ENCODE results near the gene PRMT2. TPM values are rescaled to one million over a fixed set of nuclear protein-coding genes. Genes with fewer than 3 reads are reported as not detected.
A peak's percentile ranks its signal among the peaks of the same experiment; 100 is the strongest.

Gene PRMT2
- total RNA-seq (10 to 100 TPM; 91.7 to 99.5 TPM), polyA plus RNA-seq (ENCODE audit: insufficient read length in 6 of 6) (100 to 1,000 TPM; 129 to 153 (median 148) TPM)
- long read RNA-seq, donor 1, transcript PRMT2-203 (12 exons, 2,688 nt): minor isoform, 9 of 101 reads
- long read RNA-seq, donor 1, transcript PRMT2-204 (6 exons, 954 nt): minor isoform, 8 of 101 reads
- long read RNA-seq, donor 1, transcript PRMT2-206 (11 exons, 2,131 nt): major isoform, 18 of 101 reads
- long read RNA-seq, donor 1, partial matches to known transcripts: 62 of 101 reads
- long read RNA-seq, donor 1, other reads (novel, unspliced or antisense): 0 of 101 reads
- long read RNA-seq, donor 2, transcript PRMT2-206 (11 exons, 2,131 nt): major isoform, 13 of 62 reads
- long read RNA-seq, donor 2, partial matches to known transcripts: 39 of 62 reads
- long read RNA-seq, donor 2, other reads (novel, unspliced or antisense): 0 of 62 reads
- long read RNA-seq, donor 3, transcript PRMT2-204 (6 exons, 954 nt): minor isoform, 9 of 54 reads
- long read RNA-seq, donor 3, transcript PRMT2-203 (12 exons, 2,688 nt): minor isoform, 7 of 54 reads
- long read RNA-seq, donor 3, transcript PRMT2-206 (11 exons, 2,131 nt): major isoform, 14 of 54 reads
- long read RNA-seq, donor 3, partial matches to known transcripts: 23 of 54 reads
- long read RNA-seq, donor 3, other reads (novel, unspliced or antisense): 0 of 54 reads
- long read RNA-seq, donor 4, transcript PRMT2-204 (6 exons, 954 nt): major isoform, 19 of 70 reads
- long read RNA-seq, donor 4, transcript PRMT2-206 (11 exons, 2,131 nt): minor isoform, 9 of 70 reads
- long read RNA-seq, donor 4, transcript PRMT2-203 (12 exons, 2,688 nt): minor isoform, 5 of 70 reads
- long read RNA-seq, donor 4, partial matches to known transcripts: 26 of 70 reads
- long read RNA-seq, donor 4, other reads (novel, unspliced or antisense): 10 of 70 reads
- long read RNA-seq, donor 5, transcript PRMT2-204 (6 exons, 954 nt): minor isoform, 5 of 92 reads
- long read RNA-seq, donor 5, transcript PRMT2-206 (11 exons, 2,131 nt): major isoform, 14 of 92 reads
- long read RNA-seq, donor 5, partial matches to known transcripts: 59 of 92 reads
- long read RNA-seq, donor 5, other reads (novel, unspliced or antisense): 7 of 92 reads
- long read RNA-seq, donor 6, transcript PRMT2-203 (12 exons, 2,688 nt): minor isoform, 16 of 97 reads
- long read RNA-seq, donor 6, transcript PRMT2-206 (11 exons, 2,131 nt): major isoform, 19 of 97 reads
- long read RNA-seq, donor 6, transcript PRMT2-204 (6 exons, 954 nt): minor isoform, 6 of 97 reads
- long read RNA-seq, donor 6, partial matches to known transcripts: 53 of 97 reads
- long read RNA-seq, donor 6, other reads (novel, unspliced or antisense): 0 of 97 reads
- long read RNA-seq, donor 7, transcript PRMT2-206 (11 exons, 2,131 nt): major isoform, 8 of 32 reads
- long read RNA-seq, donor 7, partial matches to known transcripts: 20 of 32 reads
- long read RNA-seq, donor 7, other reads (novel, unspliced or antisense): 0 of 32 reads
- long read RNA-seq, donor 8, transcript PRMT2-206 (11 exons, 2,131 nt): major isoform, 13 of 37 reads
- long read RNA-seq, donor 8, partial matches to known transcripts: 16 of 37 reads
- long read RNA-seq, donor 8, other reads (novel, unspliced or antisense): 0 of 37 reads
- long read RNA-seq, donor 9: 0 reads
- long read RNA-seq, donor 10, transcript PRMT2-203 (12 exons, 2,688 nt): minor isoform, 14 of 119 reads
- long read RNA-seq, donor 10, transcript PRMT2-206 (11 exons, 2,131 nt): minor isoform, 17 of 119 reads
- long read RNA-seq, donor 10, transcript PRMT2-204 (6 exons, 954 nt): major isoform, 29 of 119 reads
- long read RNA-seq, donor 10, partial matches to known transcripts: 29 of 119 reads
- long read RNA-seq, donor 10, other reads (novel, unspliced or antisense): 24 of 119 reads
- long read RNA-seq, donor 11, transcript PRMT2-206 (11 exons, 2,131 nt): major isoform, 17 of 178 reads
- long read RNA-seq, donor 11, transcript PRMT2-203 (12 exons, 2,688 nt): minor isoform, 14 of 178 reads
- long read RNA-seq, donor 11, partial matches to known transcripts: 134 of 178 reads
- long read RNA-seq, donor 11, other reads (novel, unspliced or antisense): 0 of 178 reads
- long read RNA-seq, donor 12, transcript PRMT2-204 (6 exons, 954 nt): minor isoform, 5 of 69 reads
- long read RNA-seq, donor 12, transcript PRMT2-206 (11 exons, 2,131 nt): major isoform, 13 of 69 reads
- long read RNA-seq, donor 12, transcript PRMT2-203 (12 exons, 2,688 nt): minor isoform, 6 of 69 reads
- long read RNA-seq, donor 12, partial matches to known transcripts: 41 of 69 reads
- long read RNA-seq, donor 12, other reads (novel, unspliced or antisense): 0 of 69 reads

DNA sequence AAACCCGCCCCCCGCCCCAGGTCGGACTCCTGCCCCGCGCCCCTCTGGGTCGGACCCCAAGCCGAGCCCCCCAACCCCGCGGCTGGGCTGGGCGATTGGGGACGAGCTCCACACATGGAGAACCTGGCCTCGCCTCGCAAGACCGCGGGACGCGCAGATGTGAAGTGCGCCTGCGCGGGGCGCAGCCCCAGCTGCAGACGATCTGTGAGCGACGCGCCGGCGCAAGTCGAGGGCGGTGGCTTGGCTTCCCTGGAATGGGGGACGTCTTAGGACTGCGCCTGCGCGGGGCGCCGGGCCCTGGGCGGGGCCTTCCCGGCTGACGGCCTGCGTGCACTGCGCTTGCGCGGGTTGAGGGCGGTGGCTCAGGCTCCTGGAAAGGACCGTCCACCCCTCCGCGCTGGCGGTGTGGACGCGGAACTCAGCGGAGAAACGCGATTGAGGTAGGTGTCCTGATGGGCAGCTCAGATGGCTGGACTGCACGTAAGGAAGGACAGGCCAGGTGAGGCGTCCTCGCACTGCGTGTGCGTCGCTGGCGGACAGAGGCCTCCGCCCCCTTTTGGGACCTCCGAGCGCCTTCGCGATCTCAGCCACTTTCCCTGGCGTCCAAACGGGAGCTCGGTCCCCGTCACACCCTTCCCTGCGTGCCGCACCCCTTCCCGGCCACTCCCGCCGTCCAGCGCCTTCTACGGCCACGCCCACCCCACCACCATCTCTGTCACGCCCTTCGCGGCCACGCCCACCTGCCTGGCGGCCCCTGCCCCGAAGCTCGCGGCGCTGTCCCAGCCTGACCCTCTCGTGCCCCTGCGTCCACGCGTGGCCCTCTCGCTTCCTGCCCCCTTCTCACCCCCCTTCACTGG, at the start of gene PRMT2:
Gene PRMT2, plus strand, starts transcription at position 351 of the 857 bp plus-strand sequence. CDS start 1,278 bp downstream, outside the sequence.
- Histone ChIP-seq H3K27me3 (no peaks in the 10 kb centered on the region), H3K4me1 (peaks cover 33 to 42% of the 10 kb centered on the region in 2 donors), H3K36me3 (peaks cover 0 to 2% of the 10 kb centered on the region in 2 donors), H3K27ac (peak within 1 kb of the TSS; percentile 98 to 99), H3K9me3 (no peaks in the 10 kb centered on the region), H3K4me3 (peak within 1 kb of the TSS; percentile 86 to 91)
- peak; percentile 94 for ATAC-seq
- DNase-seq: peak; percentile 96 to 100 (median 99)
- TF ChIP-seq, protein P1, sequence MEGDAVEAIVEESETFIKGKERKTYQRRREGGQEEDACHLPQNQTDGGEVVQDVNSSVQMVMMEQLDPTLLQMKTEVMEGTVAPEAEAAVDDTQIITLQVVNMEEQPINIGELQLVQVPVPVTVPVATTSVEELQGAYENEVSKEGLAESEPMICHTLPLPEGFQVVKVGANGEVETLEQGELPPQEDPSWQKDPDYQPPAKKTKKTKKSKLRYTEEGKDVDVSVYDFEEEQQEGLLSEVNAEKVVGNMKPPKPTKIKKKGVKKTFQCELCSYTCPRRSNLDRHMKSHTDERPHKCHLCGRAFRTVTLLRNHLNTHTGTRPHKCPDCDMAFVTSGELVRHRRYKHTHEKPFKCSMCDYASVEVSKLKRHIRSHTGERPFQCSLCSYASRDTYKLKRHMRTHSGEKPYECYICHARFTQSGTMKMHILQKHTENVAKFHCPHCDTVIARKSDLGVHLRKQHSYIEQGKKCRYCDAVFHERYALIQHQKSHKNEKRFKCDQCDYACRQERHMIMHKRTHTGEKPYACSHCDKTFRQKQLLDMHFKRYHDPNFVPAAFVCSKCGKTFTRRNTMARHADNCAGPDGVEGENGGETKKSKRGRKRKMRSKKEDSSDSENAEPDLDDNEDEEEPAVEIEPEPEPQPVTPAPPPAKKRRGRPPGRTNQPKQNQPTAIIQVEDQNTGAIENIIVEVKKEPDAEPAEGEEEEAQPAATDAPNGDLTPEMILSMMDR (IDR thresholded peaks at IDR 0.05): peak in 1 of 2 donors; percentile 17
- intact Hi-C loops (cut with DNase I): no loop called here

DNA sequence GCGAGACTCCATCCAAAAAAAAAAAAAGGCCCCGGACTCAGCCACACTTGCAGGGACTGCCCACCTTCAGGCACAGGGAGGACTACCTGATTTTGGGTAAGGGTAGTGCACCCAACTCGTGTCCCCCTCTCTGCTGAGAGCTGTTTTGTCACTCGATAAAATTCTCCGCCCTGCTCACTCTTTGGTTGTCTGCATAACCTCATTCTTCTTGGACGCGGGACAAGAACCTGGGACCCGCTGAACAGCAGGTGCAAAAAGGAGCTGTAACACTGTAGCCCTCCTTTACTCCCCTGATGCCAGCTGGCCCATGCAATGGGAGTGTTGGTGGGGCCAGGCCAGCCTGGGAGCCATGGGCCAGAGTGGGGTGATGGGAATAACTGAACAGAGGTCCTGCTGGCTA, 41.2 kb upstream of the PRMT2 start:
- ATAC-seq: no peak
- Histone ChIP-seq H3K36me3 (no peaks in the 10 kb centered on the region), H3K9me3 (peaks cover 0 to 55% of the 10 kb centered on the region in 2 donors), H3K27ac (no peak overlapping the region), H3K4me3 (no peak overlapping the region), H3K27me3 (no peaks in the 10 kb centered on the region), H3K4me1 (peaks cover 0 to 7% of the 10 kb centered on the region in 2 donors)
- intact Hi-C loops (cut with DNase I): no loop called here
- DNase-seq: no peak
- TF ChIP-seq, protein P1 (IDR thresholded peaks at IDR 0.05): no peak

DNA sequence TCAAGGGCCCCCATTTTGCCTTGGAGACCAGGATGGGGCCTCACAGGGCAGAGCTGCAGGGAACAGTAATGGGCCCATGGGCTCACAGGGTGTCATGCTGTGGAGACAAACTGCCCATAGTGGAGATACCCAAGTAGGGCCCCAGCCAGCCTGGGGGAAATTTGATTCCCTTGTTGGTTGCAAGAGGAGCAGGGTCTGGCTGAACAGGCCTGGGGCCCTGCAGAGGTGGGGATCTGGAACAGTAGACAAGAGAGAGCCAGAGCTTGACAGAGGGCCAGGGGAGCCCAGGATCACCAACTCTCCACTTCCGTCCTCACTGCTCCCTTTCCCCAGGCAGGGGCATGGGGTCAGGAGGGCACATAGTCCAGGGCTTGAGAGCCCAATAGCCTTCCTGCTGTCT, 39.3 kb upstream of the PRMT2 start:
- intact Hi-C loops (cut with DNase I): no loop called here

More for the DNA sequence above, 39.3 kb upstream of the PRMT2 start:
- H3K9me3 ChIP-seq: peaks cover 0 to 36% of the 10 kb centered on the region in 2 donors
- H3K36me3 ChIP-seq: no peaks in the 10 kb centered on the region
- DNase-seq (no peak), ATAC-seq (no peak)
- H3K27me3 ChIP-seq: no peaks in the 10 kb centered on the region
- no peak overlapping the region for H3K27ac ChIP-seq
- H3K4me1 ChIP-seq: peaks cover 0 to 7% of the 10 kb centered on the region in 2 donors
- no peak overlapping the region for H3K4me3 ChIP-seq
- TF ChIP-seq, protein P1 (IDR thresholded peaks at IDR 0.05): no peak

Measured in left lung (tissue), 14 donors.